HG03175 (cell line): ENCODE data around the gene SRPX.

ENCODE experiments used
- ATAC-seq: cut with Tn5 transposase; IDR thresholded peaks from one replicate; pipeline ENCODE4 v1.9.1; 2021; ENCODE audit warnings: mild to moderate bottlenecking, moderate library complexity; ENCODE audit not compliant: unreplicated experiment

Gene SRPX

DNA sequence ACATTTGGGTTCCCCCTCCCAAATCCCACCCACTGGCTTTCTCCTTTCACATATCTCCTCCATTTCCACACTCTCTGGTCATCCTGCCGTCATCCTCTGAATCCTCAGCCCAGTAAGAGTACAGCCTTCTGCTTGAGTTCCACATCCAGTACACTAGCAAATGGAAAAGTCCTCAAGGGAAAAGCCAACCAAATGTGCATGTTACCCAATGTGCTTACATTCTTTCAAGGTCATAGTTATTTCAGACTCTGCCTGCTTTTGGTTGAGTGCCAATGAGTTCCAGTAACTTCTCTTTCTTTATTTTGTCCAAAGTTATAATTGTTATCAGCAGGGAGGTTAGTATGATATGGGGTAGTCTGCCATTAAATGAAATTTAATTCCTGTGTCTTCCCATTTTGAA lies 78.1 kb downstream of the SRPX start:
- no peak for ATAC-seq

DNA sequence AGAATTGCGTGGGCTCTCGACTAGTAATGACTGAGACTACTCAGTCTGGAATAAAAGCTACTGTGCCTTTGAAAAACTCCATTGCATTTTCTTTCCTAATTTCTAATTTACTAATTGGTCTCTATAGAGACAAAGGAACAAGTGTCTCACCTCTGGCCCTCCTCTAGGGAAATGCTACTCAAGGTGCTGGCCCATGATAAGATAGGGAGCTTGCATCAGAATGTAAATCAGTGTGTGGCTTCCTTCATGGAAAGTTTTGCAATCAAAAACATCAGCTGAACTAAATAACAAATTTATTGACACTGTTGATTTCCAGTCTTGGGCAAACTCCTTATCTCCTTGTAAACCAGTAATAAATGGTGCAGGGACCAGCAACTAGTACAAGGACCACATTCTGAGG lies 81.8 kb downstream of the SRPX start:
- ATAC-seq: no peak

- ATAC-seq: no peak
These were observed 82.3 kb downstream of the SRPX start for GRCh38 chrX:38138157-38138891.

GRCh38 chrX:38129366-38129765 lies 91.3 kb downstream of the SRPX start:
- ATAC-seq: no peak

DNA sequence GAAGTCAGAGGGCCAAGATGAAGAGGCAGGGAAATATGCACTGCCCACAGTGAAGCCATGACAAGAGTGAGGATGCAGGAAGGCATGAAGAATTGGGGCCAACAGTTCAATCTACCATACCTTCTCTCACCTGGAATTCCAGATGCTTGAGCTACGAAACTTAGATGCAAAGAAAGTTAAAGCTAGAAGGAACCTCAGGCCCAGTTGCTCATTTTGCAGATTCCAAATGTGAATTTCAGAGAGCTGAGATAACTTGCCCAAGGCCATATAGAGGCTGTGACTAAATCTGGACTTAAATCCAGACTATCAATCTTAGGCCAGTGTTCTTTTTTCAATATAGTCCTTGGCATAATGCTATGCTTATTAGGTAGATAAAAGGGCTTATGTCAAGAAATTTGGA lies 92.7 kb downstream of the SRPX start:
- no peak for ATAC-seq

DNA sequence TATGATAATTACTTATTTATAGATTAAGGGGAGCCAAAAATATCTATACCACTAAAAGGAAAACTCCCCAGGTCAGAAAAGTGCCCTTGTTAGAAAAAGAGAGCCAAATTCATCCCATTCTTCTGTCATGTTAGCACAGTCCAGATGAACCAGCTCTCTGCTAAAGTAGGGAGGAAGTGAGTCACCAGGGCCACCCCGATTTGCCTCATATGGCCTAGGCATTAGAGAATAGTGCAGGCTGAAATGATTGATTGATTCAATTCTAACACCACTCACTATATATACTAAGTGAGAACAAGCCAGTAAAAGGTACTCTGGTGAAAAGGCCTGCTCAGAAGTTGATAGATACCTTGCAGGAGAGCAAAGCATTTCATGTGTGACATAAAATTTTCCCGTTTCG lies 94.5 kb downstream of the SRPX start:
- ATAC-seq: no peak

- no peak for ATAC-seq
These were observed 96.7 kb downstream of the SRPX start for GRCh38 chrX:38124000-38124399.

DNA sequence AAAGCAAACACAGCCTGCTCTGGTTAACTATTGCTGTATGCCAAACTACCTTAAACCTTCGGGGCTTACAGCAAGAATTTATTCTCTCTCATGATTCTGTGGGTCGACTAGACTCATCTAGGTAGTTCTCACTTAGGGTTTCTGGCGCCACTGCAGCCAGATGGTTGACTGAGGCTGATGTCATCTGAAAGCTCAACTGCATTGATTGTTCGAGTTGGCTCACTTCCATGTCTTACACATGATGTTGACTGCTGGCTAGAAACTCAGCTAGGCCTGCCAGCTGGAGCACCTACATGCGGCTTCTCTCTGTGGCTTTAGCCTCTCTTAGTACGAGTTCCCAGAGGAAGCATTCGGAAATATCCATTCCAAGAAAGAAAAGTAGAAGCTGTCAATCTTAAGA lies 103.2 kb downstream of the SRPX start:
- ATAC-seq: no peak

DNA sequence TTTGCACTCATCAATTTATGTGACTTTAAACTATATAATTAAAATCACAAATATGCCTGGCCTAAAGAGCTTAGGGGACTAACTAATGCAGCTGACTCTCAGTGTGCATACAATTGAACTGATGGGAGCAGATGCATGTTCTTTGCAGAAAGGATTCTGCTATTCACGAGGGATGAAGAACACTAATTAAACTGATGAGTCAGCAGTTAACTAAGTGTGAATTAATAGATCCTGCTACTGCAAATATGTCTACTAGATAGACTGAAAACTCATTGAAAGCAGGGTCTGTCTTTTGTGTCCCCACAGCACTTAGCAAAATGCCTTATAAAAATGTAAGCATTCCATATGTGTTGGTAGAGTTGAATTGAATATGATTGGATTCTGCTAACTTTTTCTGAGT lies 104.0 kb downstream of the SRPX start:
- ATAC-seq: no peak

DNA sequence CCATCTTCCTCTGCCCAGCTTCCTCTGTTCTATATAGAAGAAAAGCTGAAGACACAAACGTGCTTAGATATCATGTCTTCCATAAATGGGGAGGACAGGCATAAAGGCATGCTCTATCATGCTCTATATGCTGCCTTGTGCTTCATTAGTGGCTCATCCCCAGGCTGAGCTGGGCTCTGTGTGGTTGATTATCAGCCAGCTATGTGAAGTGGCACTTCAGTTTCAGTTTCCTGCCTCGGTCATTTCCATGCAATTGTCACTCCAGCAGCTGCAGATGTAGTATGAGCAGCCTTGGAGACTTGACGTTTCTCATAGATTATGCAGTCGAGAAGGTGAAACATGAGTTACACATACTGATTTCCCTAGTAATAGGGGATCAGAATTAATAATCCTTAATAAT lies 108.1 kb downstream of the SRPX start:
- ATAC-seq: peak; percentile 82

DNA sequence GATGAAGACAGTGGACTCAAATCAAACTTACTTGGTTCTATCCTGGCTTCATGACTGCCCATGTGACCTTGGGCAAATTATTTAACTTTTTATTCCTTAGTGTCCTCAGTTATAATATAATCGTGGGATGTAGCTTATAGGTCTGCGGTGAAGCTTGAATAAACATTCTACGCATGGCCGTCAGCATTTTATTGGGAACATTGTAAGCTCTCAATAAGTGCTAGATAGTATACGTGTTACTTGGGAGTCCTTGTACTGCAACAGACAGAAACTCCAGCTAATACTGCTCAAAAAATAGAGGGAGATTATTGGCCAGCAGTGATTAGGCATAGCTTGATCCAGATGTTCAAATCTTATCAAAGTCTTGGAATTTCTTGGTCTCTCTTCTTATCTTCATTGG lies 109.5 kb downstream of the SRPX start:
- no peak for ATAC-seq

DNA sequence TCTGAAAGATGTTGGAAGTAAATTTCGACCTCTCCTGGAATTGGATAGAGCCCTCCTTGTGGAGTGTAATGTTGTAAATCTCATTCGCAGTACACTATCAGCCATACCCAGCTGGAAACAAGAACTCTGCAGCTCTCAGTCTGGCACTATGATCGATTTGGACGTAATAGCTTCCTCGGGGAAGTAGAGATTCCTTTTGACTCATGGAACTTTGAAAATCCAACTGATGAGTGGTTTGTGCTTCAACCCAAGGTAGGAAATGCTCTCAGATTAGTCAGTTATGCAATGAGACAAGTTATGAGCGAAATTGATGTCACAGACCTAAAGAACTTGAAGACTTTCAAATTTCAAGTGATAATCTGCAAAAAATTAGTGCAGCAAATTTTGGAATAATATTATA lies 110.4 kb downstream of the SRPX start:
- ATAC-seq: no peak

GRCh38 chrX:38109042-38109898 lies 111.4 kb downstream of the SRPX start:
- no peak for ATAC-seq

- no peak for ATAC-seq
These were observed 112.3 kb downstream of the SRPX start for GRCh38 chrX:38108364-38108763.

DNA sequence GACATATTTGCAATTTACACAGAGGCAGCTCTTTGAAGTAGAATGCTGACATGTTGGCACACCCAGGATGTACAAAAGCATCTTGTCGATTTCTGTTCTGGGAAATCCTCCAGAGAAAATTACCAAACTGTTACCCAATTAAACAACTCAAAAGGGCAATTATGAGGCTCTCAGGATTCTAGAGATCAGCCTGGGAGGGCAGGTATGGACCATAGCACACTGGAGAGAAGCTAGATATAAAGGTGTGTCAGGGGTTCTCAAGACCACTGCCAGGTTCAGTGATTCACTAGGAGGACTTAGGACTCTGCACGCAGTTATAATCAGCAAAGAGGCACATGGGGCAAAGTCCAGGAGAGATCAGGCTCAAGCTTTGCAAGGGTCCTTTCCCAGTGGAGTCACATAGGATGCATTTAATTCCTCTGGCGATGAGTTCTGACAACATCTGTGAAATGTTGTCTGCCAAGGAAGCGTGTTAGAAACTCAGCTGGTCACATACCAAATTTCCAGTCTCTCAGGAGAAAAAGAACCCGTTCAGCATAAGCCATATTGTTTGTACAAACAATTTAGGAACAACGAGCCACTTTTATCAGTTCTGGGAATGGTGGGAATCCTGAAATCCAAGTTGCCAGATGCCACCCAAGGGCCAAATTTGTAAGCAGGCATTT lies 113.5 kb downstream of the SRPX start:
- no peak for ATAC-seq

- ATAC-seq: no peak
These were observed 115.4 kb downstream of the SRPX start for GRCh38 chrX:38105216-38105725.

DNA sequence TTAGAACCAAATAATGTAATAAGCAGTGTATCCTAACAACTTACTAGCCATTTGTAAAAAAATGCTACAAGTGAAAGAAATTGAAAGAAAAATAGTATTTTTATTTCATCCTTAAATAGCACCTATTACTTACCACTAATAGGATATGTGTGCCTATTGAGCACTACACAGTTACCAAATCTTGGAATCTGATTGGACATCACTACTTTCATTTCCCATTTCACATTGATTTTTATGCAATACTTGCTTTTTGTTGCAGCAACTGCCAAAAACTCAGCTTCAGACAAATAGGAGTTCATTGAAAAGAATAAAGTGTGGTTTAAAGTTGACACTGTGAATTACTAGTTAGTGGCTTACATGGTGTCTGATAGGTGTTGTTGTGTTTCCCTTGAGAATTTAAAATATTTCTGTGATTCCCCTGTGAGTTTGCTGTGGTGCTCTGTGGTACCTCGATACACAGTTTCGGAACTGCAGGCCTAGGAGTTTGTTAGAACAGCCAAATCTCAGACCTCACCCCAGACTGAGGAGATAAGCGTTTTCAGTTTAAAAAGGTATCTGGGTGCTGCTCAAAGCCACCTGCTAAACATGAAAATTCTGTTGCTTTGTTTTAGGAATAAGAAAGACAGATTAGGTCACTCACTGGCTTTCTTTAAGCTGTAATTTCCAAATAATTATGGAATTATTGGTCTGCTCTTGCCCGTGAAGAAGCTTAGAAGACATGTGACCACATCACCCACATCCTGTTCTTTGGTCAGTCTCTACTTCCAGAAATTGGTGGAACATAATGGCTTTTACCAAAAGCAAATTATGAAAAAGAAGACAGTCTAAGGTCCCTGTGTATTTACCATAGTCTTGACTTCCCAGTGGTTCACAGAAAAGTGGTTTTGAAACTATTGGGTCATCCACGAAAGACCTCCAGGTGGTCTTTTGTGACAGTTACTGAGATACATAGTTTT lies 116.5 kb downstream of the SRPX start:
- peak; percentile 90 for ATAC-seq

DNA sequence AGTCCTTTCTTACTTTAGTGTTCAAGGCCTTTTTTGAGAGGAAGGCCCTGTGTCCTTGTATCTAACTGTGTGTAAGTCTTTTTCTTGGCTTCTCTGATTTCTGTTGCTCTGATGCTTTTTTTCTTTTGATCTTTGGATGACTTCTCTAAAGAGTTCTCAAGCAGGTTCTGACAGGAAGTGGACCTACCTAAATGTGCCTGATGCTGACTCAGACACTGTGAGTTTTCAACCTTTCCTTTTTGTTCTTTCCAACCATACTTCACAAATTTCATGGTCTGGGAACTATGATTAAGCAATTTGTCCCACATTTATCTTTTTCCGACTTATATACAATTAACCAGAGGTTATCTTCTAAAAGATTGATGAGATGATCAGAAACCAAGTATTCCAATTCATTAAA lies 117.8 kb downstream of the SRPX start:
- no peak for ATAC-seq

DNA sequence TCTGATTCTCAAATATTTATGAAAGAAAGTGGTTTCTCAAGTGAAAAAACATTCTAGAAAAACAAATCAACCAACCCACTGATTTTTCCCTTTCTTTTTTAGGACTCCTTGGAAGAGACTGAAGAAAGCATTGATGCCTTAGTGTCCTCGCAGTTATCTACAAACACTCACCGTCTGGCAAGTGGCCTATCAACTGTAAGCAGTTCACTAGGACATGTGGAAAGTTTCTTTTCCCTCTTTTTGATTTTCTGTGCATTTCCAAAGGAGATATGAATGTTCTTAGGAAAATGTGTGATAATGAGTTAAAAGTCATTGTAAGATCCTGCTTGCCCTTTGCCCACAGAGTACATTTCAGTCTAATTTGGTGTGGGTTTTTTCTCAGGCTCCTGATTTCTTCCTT lies 118.4 kb downstream of the SRPX start:
- ATAC-seq: no peak

DNA sequence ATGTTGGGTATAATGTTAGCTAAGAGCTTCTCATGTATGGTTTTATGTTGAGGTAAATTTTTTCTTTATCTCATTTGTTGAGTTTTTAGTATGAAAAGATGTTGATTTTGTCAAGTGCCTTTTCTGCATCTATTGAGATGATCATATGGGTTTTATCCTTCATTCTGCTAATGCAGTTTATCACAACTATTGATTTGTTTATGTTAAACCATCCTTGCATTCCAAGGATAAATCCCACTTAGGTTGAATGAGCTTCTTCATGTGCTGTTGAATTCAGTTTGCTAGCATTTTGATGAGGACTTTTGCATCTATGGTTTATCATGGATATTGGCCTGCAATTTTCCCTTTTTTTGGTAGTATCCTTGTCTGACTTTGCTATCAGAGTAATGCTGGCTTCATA lies 121.0 kb downstream of the SRPX start:
- ATAC-seq: no peak
